NCI-H146 treated with DMSO at 0.1 percent for 48 hours (cell line): ENCODE results near the gene IHH.

Experiments used
- DNase-seq: peaks from one replicate; lab custom pipeline; 2025; ENCODE audit not compliant: unreplicated experiment; lab: John Stamatoyannopoulos, UW

IHH gene

GRCh38 chr2:219076253-219076652 is 15.5 kb upstream of the IHH start:
- DNase-seq: no peak

DNA sequence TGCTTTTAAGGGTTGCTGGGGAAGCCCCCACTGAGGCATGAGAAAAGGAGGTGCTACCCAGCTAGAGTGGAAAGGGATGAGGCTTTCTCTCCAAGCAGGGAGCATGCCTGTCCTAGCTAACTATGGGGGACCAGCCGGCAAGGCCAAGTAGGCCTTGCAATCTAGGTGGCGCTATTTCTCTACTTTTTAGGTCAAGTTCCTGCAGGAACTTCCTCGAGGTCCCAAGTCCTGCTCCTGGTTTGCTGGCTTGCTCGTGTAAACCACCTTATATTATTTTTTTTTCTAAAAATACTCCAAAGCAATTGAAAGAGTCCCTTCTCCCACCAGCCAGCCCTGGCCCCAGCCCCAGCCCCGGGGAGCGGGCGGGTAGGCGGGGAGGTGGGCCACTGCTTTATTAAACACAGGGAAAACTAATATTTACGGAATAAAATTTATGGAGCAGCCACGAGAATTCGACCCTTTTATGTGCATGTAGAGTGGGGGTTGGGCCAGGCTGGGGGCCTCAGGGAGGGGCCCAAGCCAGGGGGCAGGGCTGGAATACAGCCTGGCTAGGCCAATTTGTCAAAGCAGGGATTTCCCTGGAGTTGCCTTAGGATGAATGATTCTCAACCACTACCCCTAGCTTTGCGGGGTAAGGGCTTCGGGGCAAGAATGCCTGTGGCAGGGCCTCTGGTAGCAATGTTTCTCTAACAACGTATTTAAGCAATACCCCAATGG is 12.8 kb upstream of the IHH start:
- DNase-seq: peak; percentile 3

GRCh38 chr2:219072741-219073250 is 12.1 kb upstream of the IHH start:
- no peak for DNase-seq

DNA sequence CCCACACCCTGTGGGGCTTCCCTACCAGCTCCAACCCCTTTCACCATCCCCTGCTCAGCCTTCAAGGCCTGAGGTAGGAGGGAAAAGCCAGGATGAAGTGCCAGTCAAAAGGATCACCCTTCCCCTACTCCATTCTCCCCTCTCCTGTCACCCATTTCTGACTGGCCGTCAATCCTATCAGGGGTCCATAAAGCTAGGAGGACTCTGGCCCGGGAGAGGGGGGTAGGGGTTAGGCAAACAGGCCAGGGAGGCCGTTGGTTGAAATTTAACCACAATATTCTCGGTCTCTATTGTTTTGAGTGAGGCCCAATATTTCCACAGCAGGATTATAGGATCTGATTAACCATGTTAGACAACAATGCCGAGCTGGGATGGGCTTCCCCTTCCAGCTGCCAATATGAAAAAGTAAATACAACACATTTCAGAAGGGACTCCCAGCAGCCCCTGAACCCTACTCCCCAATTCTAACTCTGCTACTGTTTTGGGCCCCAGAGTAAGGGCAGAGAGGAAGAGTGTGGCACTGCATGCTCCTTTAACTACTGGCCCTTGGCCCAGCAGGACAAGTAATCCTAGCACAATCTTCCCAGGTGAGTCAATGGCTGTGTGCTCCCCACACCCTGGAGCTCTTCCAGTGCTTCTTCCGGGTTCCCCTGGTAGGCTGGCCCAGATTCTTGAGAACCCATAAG is 10.6 kb upstream of the IHH start:
- DNase-seq: no peak

- DNase-seq: no peak
Observed at GRCh38 chr2:219065484-219065883, 4.8 kb upstream of the IHH start.

- no peak for DNase-seq
Observed at GRCh38 chr2:219062081-219062480, 1.4 kb upstream of the IHH start.

DNA sequence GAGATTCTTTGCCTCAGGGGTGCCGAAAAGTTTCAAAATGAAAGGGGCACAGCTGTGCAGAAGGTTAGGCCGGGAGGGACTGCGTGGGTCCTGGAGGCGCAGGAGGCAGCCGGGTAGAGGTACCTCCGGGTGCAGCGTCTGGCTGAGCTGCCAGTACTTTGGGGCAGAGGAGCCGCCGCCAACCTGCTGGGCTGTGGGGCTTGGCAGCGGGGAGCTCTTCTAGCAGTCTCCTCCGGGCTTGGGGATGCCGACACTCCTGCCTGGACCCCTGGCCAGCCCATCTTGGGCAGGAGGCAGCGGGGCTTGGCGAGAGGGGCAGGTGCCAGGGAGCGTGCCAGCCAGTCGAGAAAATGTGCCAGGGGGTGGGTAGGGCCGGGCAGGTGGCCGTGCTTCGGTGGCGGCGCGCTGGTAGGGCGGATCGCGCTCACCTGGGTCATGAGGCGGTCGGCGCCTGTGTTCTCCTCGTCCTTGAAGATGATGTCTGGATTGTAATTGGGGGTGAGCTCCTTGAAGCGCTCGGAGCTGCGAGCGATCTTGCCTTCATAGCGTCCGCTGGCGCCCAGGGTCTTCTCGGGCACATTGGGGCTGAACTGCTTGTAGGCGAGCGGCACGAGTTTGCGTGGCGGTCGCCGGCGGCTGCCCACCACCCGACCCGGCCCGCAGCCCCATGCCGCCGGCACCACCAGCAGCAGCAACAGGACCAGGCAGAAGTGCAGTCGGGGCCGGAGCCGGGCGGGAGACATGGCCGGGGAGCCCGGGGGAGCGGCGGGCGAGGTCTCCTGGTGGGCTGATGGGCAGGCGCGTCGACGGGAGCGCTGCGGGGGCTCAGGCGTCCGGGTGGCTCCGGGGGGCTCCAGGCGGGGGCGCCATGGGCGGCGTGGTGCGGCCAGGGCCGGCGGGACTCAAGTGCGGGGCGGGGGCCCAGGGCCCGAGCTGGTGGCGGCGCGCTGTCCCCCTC is 717 bp downstream of the IHH start:
- DNase-seq: no peak

- no peak for DNase-seq
Observed at GRCh38 chr2:219059375-219059724, 1.4 kb downstream of the IHH start.

DNA sequence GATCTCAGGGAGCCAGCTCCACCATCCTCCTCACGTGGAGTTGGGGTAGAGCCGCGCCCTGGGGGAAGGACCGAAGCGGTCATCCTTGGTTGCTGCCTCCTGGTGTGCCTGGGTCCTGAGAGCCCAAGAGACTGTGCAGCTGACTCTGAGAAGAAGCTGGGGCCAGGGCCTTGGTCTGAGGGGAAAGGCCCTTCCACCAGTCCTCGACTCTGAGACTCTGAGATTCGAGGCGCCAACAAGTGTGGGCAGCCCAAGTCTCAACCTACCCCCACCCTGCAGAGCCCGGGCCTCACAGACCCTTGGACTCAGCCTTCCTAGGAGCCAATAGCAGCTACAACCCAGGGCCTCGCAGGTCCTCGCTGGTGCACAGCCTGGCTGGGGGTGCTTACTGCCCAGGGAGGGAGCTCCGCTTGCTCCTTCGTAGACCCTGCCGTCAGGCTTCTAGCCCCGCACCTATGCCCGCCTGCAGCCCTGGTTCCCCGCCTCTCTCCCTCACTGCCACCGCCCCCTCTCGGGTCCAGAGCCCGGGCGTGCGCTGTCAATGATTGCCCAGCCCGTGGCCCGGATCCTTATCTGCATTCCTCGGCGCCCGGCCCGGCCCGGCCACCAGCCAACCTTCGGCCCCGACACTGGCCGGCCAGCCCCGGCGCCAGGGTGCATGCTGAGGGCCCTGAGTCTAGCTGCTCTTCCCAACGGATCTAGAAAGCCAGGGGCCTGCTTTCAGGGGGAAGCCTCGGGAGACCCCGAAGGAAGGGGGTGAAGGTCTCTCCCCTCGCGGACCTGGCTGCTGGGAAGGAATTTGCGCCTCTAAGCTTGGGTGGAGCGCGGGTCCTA is 2.0 kb downstream of the IHH start:
- no peak for DNase-seq

- DNase-seq: peak; percentile 27
Observed at GRCh38 chr2:219057709-219058540, 2.8 kb downstream of the IHH start.

DNA sequence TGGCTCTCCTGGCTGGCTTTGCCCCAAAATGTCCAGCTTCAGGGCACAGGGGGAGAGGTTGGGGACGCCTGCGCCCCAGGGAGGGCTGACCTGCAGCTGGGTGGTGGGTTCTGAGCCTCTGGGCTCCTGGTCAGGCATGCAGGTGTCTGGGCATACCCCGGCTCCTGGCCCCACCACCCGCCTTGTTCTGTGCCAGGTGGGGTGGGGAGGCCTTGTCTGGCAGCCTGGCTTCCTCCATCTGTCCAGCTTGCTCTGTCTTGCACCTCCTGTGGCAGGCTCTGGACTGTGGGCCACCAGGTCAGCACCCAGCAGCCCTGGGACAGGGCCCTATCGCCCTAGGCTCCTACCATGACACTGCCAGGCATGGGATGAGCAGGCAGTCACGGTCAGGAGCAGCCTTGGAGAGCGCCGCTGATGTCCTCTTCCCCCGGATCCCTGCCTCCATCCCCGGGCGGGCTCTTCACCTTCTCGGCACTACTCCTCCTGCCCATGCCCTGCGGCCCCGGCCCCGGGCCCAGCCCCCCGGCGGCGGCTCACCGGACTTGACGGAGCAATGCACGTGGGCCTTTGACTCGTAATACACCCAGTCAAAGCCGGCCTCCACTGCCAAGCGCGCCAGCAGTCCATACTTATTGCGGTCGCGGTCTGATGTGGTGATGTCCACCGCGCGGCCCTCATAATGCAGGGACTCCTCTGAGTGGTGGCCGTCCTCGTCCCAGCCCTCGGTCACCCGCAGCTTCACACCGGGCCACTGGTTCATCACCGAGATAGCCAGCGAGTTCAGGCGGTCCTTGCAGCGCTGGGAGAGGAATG is 3.6 kb downstream of the IHH start:
- no peak for DNase-seq

DNA sequence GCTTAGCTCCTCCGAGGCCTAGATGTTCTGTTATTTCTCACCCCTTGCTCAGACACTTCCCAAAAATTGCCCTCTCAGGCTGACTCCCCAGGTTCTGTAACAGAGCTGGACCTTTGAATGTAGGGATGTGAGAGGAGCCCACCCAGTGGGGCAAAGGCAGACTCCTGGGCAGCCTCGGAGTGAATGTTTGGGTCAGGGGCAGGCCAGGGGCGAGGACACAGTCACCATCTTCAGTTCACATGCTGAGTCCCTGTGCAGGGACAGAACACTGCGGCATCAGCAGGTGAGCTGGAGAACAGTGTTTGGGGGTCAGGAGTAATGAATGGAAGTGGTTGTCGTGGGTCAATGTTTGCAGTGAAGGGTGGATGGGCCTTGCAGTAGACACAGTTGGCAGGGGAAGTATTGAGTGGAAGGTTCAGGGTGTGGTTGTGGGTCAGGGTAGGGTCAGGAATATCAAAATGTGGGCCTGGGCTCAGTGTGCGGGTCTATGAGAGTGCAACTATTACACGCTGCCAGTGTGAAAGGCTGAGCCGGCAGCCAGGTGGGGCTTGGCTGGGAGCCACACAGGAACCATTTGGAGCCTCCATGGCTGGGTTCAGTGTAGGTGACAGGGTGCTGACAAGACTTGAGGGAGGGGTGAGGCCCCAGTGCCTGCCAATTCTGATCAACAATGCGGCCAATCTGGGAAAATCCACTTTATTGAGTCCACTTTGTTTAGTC is 4.4 kb downstream of the IHH start:
- DNase-seq: no peak

GRCh38 chr2:219054956-219055903 is 5.5 kb downstream of the IHH start:
- DNase-seq: no peak

DNA sequence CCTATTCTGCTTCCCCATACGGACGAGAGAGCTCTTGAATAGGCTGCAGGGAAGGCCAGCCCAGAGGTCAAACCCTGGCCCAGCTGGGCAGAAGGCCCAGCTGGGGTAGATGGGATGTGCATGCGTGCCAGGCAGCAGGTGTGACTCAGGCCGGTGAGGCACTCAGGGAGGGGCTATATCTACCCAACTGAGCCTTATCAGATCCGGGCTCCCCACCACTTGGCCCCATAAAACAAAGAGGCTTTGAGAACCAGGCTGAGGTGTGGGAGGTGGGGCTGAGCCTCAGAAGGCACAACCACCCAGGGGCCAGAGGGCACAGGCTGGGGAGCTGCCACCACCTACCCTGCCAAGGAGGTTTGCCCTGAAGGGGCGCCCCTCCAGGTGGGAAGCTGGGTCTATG is 11.4 kb downstream of the IHH start:
- DNase-seq: no peak

DNA sequence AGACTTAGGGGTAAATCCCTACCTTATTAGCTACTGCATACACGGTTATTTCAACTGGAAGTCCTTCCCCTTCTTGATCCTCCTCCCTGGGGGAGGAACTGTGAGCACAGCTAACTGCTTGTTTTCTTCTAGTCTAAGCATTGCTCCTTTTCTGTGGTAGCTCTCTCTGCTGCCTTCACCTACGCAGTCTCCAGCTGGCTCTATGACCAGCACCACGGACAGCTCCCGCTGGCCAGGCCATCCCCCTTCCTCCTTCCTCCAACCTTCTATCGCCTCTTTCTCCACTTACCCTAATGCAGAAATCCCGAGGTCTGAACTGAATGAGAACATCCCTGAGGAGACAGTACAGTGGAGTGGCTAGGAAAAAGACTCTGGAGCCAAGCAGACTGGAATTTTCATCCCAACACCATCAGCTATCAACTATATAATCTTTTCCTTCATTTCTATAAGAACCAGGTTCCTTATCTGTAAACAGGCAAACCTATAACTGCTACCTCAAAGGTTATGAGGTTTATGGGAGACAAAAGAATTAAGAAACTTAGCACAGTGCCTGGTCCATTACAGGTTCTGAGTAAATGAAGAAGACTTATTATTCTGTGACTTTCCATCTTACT is 14.7 kb downstream of the IHH start:
- DNase-seq: no peak

DNA sequence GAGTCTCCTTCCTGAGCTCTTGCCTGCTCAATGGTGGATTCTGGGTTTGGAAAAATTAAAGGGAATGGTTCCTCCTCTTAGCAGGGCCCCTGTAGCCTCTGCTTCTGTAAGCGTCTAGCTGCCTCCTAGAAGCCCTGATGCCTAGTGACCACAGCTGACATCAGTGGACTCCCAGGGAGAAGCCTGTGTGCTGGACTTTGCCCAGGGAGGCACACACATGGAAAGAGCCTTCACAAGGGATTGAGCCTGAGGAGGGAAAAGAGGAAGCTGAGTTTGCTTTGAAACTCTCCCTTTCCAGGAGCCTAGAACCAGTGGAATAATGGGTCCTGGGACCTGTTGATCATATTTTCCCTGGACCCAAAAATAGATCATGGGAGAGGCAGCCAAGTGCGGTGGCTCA is 18.0 kb downstream of the IHH start:
- no peak for DNase-seq

GRCh38 chr2:219042157-219042556 is 18.6 kb downstream of the IHH start:
- no peak for DNase-seq
